ENCODE results near the gene SAE1. TPM values are rescaled to one million over a fixed set of nuclear protein-coding genes. Genes with fewer than 3 reads are reported as not detected.

SAE1 gene
- total and polyA plus RNA-seq, 8 donors = 67.7 to 125 (median 93.4) TPM

GRCh38 chr19:47188507-47189033, 57.9 kb downstream of the SAE1 start:
- intact Hi-C loops (cut with DNase I) = no loop called here
- no peak for DNase-seq
- H3K27ac ChIP-seq = no peak overlapping the region
- no peak overlapping the region for H3K4me3 ChIP-seq
- ATAC-seq = peak; percentile 2
- peaks cover 0 to 30% of the 10 kb centered on the region in 2 donors for H3K36me3 ChIP-seq
- H3K27me3 ChIP-seq = no peaks in the 10 kb centered on the region
- no peaks in the 10 kb centered on the region for H3K9me3 ChIP-seq
- peaks cover 18 to 28% of the 10 kb centered on the region in 2 donors for H3K4me1 ChIP-seq
- no peak for TF ChIP-seq CTCF (IDR thresholded peaks at IDR 0.05)

DNA sequence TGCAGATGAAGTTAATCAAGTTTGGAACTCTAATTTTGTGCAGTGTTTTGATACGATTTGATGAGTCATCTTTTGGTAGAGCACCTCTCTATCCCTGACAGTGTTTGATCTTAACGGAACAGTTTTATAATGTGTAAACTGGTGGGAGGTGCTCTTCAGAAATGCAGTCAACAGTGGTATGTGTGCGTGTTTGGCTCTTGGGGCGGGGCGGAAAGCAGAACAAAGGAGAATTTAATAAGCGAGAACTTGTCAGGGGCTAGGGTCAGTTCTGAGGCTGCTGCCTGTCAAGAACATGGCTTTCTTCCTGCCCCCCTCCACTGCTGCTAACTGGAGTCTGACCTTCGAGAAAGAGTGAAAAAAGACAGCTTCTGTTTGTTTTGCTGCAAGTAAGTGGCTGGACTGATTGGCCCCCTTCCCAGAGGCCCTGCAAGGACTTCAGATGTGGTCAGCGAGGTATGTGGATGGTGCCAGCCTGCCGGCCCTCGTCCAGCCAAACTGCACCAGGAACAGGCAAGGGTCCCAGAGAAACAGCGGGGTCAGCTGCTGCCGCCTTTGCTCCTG, 59.6 kb downstream of the SAE1 start:
- Histone ChIP-seq H3K4me3 (no peak overlapping the region), H3K9me3 (no peaks in the 10 kb centered on the region), H3K36me3 (peaks cover 0 to 15% of the 10 kb centered on the region in 2 donors), H3K27ac (peak overlapping the region; percentile 67 to 73), H3K4me1 (peaks cover 18 to 28% of the 10 kb centered on the region in 2 donors), H3K27me3 (no peaks in the 10 kb centered on the region)
- ATAC-seq (peak; percentile 81), DNase-seq (peak; percentile 34 to 86 (median 72))
- intact Hi-C loops (cut with DNase I) = no loop called here
- no peak for TF ChIP-seq CTCF (IDR thresholded peaks at IDR 0.05)

- Histone ChIP-seq H3K4me1 (peaks cover under 1 to 7% of the 10 kb centered on the region in 2 donors), H3K27me3 (no peaks in the 10 kb centered on the region), H3K27ac (no peak overlapping the region), H3K9me3 (no peaks in the 10 kb centered on the region), H3K36me3 (peaks cover 0 to 38% of the 10 kb centered on the region in 2 donors), H3K4me3 (no peak overlapping the region)
- no peak for TF ChIP-seq CTCF (IDR thresholded peaks at IDR 0.05)
- intact Hi-C loops (cut with DNase I) = no loop called here
- ATAC-seq (no peak), DNase-seq (no peak)
Measured at GRCh38 chr19:47195434-47195833, 64.8 kb downstream of the SAE1 start.

DNA sequence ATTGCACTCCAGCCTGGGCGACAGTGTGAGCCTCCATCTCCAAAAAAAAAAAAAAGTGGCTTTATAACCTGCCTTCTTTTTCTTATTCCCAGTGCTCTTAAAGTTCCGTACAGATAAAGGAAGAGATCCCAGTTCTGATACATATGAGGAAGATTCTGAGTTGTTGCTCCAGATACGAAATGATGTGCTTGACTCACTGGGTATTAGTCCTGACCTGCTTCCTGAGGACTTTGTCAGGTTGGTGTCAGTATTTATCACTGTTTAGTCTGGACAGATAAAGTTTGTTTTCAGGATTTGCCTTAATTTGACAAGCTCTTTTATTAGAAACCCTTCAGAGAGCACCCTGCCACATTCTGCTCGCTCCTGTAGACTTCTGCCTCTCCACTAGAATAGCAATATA, 66.5 kb downstream of the SAE1 start:
- no peak for DNase-seq
- Histone ChIP-seq H3K27ac (no peak overlapping the region), H3K9me3 (no peaks in the 10 kb centered on the region), H3K36me3 (peaks cover 0 to 51% of the 10 kb centered on the region in 2 donors), H3K4me3 (no peak overlapping the region), H3K27me3 (no peaks in the 10 kb centered on the region), H3K4me1 (no peaks in the 10 kb centered on the region)
- intact Hi-C loops (cut with DNase I) = no loop called here
- ATAC-seq = no peak
- TF ChIP-seq CTCF (IDR thresholded peaks at IDR 0.05) = no peak

DNA sequence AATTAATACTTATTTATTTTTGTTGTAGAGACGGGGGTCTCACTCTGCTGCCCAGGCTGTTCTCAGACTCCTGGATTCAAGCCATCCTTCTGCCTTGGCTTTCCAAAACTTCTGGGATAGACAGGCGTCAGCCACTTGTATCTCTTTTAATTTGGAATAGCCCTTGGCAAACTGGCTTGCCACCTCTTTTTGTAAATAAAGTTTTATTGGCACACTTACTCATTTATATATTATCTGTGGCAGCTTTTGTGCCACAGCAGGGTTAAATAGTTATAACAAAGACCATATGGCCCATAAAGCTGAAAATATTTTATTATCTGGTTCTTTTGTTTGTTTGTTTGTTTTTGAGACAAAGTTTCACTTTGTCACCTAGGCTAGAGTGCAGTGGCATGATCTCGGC, 69.9 kb downstream of the SAE1 start:
- ATAC-seq = no peak
- intact Hi-C loops (cut with DNase I) = no loop called here
- Histone ChIP-seq H3K27me3 (no peaks in the 10 kb centered on the region), H3K9me3 (no peaks in the 10 kb centered on the region), H3K4me1 (no peaks in the 10 kb centered on the region), H3K36me3 (peaks cover 0 to 81% of the 10 kb centered on the region in 2 donors), H3K27ac (no peak overlapping the region), H3K4me3 (no peak overlapping the region)
- no peak for DNase-seq
- no peak for TF ChIP-seq CTCF (IDR thresholded peaks at IDR 0.05)
